Erythroblast (primary cell): ENCODE measurements around the gene CDK15.

Source experiments
- DNase-seq, 2 experiments: peaks; one replicate each; lab custom pipeline; 2025; lab: John Stamatoyannopoulos, UW
- GATA1 ChIP-seq: IDR thresholded peaks from 2 replicates; pipeline ENCODE4 v1.6.1; 2011; ENCODE audit warnings: low read depth, mild to moderate bottlenecking, control low read depth, low read length, moderate library complexity
- POLR2A ChIP-seq: IDR thresholded peaks from 2 replicates; pipeline ENCODE4 v1.6.1; 2011; ENCODE audit warnings: mild to moderate bottlenecking, low read length

The CDK15 gene

DNA sequence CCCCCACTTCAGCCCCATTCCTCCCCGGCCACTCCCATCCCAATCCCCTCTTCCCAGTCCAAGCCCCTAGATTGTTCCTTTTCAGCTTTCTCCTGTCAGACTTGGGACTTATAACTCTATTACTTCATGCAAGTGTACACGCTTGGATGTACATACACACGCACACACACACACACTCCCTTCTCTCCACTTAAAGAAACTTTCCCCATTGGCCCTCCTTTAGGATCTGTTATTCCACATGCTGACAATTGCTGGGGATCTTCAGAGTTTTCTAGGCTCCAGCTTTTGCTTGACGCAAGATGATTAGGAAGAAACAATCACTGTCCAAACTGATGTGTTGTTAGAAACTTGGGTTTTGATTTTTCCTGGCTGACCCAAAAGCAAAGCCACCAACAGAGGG, 75.4 kb downstream of the CDK15 start:
- DNase-seq: no peak

DNA sequence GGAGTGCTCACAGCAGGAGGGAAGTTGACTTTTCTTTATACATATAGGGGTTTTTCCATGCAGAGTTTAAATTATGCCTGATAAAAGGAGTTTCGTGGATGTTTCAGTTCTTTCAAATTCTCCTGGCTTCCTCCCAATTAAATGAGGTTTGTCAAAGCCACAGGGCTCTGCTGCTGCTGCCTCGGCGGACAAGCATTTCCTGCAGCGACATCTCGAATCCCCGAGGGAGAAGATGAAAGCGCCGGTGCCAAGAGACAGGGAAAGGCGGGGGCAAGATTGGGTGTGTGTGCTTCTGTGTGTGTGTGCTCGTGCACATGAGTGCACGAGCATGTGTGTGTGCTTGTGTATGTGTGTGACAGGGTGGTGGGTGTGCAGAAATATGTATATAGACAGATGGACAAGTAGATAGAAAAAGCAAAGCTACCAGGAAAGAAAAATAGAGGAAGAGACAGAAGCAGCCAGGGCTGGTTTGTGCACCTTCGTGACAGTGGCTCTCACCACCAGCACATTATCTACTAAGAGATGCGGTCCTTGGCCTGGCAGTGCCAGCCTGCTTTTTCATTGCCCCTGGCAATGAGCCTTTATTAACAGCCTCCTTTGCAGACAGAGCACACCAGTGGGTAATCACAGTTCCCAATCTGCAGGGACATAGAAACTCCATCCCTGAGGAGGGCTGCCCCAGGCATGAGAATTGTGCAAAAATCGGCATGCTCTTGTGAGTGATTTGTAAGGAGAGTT, 76.2 kb downstream of the CDK15 start:
- TF ChIP-seq POLR2A (no peak), GATA1 (no peak)
- DNase-seq: no peak

More for the DNA sequence above, 75.4 kb downstream of the CDK15 start:
- TF ChIP-seq GATA1 (no peak), POLR2A (no peak)

DNA sequence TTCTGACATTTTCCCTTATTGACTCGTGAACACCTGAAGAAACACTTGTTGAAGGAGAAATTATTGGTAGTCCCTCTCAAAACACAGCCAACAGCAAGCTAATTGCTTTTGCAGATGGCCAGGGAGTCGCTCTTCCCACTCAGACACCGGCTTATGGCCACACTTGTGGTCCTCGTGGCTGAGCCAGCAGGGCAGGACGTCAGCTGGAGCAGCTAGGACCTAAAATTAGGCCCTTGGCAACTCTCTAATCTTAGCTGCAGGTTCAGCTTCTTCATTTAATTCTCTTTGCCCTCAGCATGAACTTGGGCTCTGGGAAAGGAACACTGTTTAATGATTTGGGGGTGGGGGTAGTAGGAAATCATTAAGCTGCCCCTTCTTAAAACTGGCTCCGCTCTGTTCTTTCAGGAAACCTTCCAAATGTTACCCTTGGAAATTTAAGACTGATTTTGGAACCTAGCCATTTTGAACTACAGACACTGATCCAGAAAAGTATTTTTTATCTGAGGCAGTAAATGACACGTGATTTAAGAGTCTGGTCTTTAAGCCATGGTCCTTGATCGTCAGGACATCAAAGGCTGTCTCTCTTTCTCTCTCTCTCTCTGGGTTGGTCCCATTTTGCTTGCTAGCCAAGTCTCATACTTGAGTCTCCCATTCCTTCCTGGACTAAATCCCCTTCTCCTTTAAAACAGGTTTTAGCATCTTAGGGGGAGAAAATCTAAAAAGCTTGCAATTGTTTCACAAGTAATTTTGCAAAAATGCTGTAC, 77.5 kb downstream of the CDK15 start:
- TF ChIP-seq POLR2A: no peak
- TF ChIP-seq GATA1: no peak
- no peak for DNase-seq

DNA sequence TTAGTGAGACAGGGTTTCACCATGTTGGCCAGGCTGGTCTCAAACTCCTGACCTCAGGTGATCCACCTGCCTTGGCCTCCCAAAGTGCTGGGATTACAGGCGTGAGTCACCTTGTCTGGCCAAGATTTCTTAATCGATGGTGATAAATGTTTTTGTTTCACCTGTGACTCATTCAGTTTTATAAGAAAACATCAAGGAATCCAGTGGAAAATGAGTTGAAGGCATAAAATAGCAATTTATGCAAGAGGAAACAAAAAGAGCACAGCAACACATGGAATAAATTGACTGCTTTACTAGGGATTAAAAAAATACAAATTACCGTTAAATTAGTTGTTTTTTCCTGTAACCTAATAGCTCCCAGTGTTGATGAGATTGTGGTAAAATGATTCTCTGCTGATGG, 80.2 kb downstream of the CDK15 start:
- no peak for TF ChIP-seq GATA1
- TF ChIP-seq POLR2A: no peak
- DNase-seq: no peak

DNA sequence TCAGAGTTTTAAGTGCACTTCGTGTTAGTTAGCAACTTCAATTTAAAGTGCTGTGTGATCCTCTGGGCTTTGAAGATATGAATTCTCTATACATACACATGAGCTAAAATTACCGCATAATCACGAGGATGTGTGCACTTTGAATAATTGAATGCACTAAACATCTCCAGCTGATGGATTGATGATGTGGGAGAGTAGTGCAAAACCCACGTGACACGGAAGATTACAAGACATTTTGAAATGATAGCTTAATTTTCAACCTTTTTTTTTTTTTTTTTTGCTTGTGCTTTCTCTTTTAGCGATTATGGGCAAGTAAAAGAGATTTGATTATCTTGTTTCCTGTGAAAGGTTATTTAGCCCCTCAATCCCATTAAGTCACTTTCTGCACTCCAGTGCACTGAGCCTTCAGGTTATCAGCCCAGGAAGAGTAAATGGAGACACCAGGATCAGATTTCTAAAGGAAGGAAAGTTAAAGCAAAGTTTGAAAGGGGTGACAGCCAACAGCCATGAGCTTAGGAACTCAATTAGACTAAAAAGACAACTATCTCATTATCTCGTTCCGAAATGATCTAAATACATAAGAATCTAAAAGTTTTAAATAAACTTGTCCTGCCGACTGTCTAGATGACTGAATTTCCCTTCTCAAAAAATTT, 81.6 kb downstream of the CDK15 start:
- no peak for TF ChIP-seq GATA1
- no peak for TF ChIP-seq POLR2A
- no peak for DNase-seq

DNA sequence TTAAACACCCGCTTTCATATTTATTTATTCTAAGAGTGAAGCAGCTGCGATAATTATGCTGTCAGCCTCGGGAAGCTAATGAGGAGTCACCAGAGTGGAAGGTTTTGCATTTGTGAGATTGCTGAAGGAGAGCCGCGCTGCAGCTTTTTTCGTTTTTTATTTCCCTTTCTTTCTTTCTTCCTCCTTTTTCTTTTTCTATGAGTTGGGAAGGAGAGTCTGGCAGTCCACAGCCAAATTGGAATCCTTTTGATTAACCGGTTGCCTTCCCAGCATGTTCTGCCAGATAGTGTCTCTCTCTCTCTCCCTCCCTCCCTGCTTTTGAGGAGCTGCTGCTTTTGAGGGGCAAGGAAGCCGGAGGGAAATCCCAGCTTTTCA, 82.1 kb downstream of the CDK15 start:
- no peak for DNase-seq
- no peak for TF ChIP-seq POLR2A
- TF ChIP-seq GATA1: no peak

DNA sequence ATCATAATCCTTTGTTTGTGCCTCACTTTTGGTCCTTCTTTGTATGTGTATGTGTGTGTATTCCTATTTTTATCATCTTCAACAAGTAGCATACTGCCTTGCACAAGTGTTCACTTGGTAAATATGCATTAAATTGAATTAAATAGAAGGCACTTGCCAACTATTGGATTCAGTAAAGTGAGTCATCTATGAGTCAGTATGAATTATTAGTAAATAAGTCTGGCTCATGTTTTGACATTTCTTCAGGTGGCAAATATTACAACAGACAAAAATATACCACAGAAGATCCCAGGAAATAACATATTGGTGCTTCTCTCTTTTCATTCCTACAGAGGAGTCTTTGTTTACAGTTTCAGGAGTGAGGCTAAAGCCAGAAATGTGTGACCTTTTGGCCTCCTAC, 84.1 kb downstream of the CDK15 start:
- TF ChIP-seq POLR2A (no peak), GATA1 (no peak)
- no peak for DNase-seq

DNA sequence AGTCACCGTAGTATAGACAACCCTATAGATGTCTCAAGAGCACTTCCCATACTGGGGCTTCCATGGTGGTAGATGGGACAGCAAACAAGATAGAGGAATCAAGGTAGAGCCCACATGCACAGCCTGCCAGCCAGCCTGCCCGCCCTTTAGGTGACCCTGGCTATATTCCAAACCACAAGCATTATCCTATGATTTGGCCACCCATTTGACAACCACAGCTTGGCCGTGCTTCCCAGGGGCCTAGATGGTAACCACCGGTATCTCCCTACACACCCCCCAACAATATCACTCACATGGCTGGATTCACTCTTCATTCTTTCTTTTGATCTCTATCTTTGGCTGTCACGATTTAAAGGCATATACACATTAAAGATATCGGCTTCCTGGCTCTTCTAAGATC, 85.3 kb downstream of the CDK15 start:
- TF ChIP-seq POLR2A (no peak), GATA1 (no peak)
- no peak for DNase-seq

DNA sequence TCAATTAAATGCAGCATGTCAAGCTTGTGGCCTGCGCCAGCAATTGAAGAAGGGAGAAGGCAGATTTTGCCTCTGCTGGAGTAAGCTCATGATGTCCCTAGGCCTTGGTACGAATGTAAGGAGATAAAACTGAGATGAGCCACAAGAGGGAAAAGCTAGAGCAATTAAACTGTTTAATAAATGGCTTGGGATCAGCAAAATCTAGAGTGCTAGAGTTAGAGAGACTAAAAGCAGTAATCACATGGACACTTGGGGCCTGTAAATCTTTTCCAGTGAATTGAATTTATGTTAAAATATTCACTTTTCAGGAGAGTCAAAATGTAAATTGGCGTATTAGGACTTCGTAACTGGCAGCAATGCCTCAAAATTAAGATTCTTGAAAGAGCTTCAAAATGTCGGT, 86.2 kb downstream of the CDK15 start:
- no peak for TF ChIP-seq GATA1
- no peak for TF ChIP-seq POLR2A
- DNase-seq: no peak

DNA sequence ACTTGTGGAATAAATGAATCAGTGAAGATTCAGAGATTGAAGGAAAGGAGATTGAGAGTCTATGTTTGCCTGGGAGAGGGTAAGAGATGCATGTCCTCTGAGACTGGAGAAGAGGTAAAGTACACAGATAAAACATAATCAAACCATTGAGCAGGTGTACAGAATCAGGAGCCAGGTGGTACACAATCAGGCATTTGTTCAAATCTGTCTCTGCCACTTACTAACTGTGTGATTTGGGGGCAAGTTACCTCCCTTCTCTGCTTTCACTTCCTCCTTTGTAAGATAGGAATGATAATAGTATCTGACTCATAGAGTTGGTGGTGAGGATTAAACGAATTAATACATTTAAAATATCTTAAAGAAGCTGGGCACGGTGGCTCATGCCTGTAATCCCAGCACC, 94.0 kb downstream of the CDK15 start:
- TF ChIP-seq GATA1 (no peak), POLR2A (no peak)
- DNase-seq: no peak

DNA sequence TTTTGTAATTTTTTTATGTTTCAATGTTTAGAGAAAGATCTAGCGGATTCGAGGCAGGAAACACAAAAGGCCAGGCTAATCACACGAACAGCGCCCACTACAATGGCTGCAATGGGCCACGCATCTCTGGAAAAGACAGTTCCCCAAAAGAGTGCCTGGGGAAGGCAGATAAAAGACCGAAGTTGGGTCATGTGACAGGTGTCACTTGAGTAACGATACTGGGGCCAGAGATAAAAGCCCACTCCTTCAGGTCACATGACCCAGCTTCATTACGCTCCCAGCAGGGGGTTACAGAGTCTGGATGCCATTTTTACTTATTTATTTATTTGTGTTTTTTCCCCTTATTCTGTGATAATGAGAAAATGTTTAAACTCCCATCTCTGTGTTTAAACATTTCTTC, 95.4 kb downstream of the CDK15 start:
- TF ChIP-seq GATA1 (peak; percentile 61), POLR2A (peak; percentile 28)
- peak; percentile 83 to 94 for DNase-seq

DNA sequence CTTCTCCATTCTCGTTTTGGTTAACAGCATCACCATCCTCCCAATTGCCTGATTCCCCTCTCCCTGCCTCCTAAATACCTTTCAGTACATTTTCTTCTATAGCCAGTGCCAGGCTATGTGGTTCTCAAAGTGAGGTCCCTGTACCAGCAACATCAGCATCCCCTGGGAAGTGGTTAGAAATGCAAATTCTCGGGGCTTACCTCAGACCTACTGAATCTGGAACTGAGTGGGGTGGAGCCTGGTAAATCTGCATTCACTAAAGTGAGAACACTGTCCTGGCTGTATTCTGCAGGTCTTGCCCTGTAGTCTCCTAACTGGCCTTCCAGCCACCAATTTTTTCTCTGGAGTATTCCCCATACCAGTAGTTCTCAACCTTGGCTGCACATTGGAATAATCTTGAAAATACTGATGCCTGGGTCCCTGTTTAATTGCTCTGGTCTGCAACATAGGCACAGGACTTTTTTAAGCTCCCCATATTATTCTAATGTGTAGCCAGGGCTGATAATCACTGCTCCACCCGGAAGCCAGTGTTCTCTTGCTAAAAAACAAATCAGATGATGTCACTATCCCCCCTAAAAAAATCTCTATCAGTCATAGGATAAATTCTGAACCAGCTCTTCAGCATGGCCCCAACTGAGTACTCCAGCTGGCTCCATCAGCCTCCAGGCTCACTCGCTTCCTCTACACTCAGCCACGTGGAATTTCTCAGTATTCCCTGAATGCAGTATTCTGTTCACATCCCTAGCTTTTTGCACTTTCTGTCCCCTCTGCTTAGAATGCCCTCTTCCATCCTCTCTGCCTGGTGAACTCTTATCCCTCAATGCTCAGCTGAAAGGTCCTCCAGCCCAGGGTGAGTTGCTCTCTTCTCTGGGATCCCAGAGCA, 98.4 kb downstream of the CDK15 start:
- DNase-seq: no peak
- TF ChIP-seq POLR2A (no peak), GATA1 (no peak)

DNA sequence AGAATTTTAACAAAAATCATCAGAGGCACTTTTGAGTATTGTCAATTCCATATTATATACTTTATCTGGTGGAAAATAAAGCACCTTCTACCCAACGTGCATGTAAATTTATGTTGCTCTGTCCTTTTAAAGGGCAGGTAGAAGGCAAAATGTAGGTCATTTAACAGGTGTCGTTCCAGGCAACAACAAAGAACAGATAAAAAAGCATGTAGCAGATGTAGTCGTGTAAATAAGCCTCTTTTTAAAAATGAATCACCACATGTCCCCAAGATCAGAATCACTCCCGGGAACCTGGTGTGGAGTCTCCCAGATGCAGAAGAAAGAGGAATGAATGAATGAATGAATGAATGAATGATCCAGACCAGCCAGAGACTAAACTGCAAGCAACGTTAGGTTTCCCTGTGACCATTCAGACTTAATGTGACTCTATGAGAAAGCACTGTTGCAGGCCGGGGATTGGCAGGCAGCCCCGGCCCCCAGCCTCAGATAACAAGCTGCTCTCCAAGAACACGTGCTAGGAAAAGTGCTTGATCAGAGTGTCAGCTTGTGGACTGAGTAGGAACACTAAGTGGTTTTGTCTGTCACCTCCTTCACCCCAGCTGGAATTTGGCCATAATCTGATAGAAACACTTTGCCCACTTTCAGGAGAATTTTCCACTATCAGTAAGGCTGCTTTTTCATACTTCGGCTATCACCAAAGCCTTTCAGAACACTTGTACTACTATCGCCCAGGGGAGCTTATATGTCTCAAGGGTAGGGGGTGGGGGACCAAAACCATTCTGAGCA, 100.6 kb downstream of the CDK15 start:
- TF ChIP-seq POLR2A (no peak), GATA1 (no peak)
- DNase-seq: peak; percentile 36 to 60

DNA sequence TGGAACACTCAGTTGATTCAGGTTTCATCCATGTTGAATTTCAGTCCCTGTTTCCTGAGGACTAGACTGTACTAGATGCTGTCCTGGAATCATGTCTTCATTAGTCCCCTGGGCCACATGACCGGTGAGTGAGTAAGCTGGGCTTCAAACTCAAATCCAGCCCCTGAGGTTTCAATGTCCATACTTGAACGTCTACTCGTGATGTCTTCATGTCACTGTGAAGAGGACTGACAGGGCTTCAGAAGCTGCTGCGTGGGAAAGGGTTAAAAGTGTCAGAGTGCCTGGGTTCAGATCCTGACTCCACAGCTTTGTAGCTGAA, 101.2 kb downstream of the CDK15 start:
- TF ChIP-seq GATA1 (no peak), POLR2A (no peak)
- no peak for DNase-seq
